CD4-positive, alpha-beta T cell treated with Interleukin-15 for 1 hour (primary cell): ENCODE data around the gene RTL9.

Experiments used
- DNase-seq: peaks from one replicate; pipeline ENCODE4 v3.0.0-alpha.2; 2020

RTL9 gene

GRCh38 chrX:110407910-110408545 lies 49.4 kb downstream of the RTL9 start:
- no peak for DNase-seq
